HG03354 (cell line): ENCODE results near the gene CDC42EP1.
"Not testable (repeated sequence)": the region's sequence is repeated elsewhere in the genome, so short reads cannot be mapped to it uniquely, and the experiment has no call there.

Experiments used
- ATAC-seq: cut with Tn5 transposase; IDR thresholded peaks from one replicate; pipeline ENCODE4 v1.9.1; 2021; ENCODE audit warnings: mild to moderate bottlenecking; ENCODE audit not compliant: unreplicated experiment, poor library complexity, severe bottlenecking

The CDC42EP1 gene

GRCh38 chr22:37571258-37571991 lies 11.1 kb downstream of the CDC42EP1 start:
- no peak for ATAC-seq

DNA sequence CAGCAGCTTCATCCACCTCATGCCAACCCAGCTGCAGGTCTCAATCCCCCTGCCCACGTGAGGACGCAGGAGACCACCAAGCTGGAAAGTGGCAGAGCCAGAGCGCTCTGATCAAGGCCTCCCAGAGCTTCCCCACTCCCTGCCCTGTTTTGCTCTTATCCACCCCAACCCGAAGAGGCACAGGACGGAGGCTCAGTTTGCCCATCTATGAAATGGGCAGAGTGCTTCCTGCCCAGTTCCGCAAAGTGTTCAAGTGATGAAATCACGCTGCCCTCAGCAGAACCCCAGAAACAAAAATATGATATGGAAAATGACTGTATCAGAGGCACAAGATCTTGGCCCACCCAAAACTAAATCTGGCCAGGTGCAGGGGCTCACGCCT lies 11.7 kb downstream of the CDC42EP1 start:
- ATAC-seq: no peak

GRCh38 chr22:37575490-37576003 lies 15.3 kb downstream of the CDC42EP1 start:
- no peak for ATAC-seq

GRCh38 chr22:37578002-37578401 lies 17.7 kb downstream of the CDC42EP1 start:
- no peak for ATAC-seq

GRCh38 chr22:37581504-37581903 lies 21.2 kb downstream of the CDC42EP1 start:
- no peak for ATAC-seq

- ATAC-seq: no peak
These were observed 22.2 kb downstream of the CDC42EP1 start for GRCh38 chr22:37582526-37582925.

GRCh38 chr22:37588546-37589215 lies 28.4 kb downstream of the CDC42EP1 start:
- ATAC-seq: no peak

- ATAC-seq: no peak
These were observed 29.4 kb downstream of the CDC42EP1 start for GRCh38 chr22:37589636-37590035.

DNA sequence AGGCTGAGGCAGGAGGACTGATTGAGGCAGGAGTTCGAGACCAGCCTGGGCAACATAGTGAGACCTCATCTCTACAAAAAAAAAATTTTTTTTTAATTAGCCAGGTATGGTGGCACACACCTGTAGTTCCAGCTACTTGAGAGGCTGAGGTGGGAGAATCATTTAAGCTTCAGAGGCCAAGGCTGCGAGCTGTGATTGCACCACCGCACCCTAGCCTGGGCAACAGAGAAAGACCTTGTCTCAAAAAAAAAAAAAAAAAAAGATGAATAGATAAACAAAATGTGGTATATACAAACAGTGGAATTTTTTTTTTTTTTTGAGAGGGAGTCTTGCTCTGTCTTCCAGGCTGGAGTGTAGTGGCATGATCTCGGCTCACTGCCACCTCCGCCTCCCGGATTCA lies 30.8 kb downstream of the CDC42EP1 start:
- not testable (repeated sequence) for ATAC-seq

DNA sequence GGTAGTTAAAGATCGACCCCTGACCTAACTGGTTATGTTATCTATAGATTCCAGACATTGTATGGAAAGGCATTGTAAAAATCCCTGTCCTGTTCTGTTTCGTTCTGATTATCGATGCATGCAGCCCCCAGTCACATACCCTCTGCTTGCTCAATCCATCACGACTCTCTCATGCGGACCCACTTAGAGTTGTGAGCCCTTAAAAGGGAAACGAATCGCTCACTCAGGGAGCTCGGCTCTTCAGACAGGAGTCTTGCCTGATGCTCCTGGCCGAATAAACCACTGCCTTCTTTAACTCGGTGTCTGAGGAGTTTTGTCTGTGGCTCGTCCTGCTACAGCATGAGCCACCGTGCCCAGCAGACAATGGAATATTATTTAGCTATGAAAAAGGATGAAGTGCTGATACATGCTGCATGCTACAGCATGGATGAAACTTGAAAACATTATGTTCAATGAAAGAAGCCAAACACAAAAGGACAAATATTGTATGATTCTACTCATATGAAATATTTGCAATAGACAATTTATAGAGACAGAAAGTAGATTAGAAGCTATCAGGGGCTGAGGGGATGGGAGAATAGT lies 31.6 kb downstream of the CDC42EP1 start:
- no peak for ATAC-seq

GRCh38 chr22:37594237-37594636 lies 34.0 kb downstream of the CDC42EP1 start:
- ATAC-seq: no peak

DNA sequence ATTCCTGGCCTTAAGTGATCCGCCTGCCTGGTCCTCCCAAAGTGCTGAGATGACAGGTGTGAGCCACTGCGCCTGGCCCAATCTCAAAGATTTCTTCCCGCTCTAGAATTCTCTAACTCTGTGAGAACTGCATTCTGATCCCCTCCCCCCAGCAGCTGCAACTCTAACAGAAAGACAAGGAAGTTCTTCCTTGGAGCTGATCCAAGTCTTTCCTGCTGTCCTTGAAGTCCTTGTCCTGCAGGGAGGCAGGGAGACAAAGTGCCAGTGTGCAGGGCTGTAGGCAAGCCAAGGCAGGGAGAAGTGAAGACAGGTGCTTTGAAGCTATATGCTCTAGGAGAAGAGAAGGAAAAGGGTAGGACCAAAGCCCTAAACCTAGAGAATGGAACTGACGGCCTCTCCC lies 38.9 kb downstream of the CDC42EP1 start:
- no peak for ATAC-seq

GRCh38 chr22:37601203-37601539 lies 40.9 kb downstream of the CDC42EP1 start:
- ATAC-seq: no peak

GRCh38 chr22:37601540-37602442 lies 41.5 kb downstream of the CDC42EP1 start:
- no peak for ATAC-seq

- ATAC-seq: not testable (repeated sequence)
These were observed 42.4 kb downstream of the CDC42EP1 start for GRCh38 chr22:37602546-37603277.

GRCh38 chr22:37604074-37604473 lies 43.8 kb downstream of the CDC42EP1 start:
- ATAC-seq: no peak

- ATAC-seq: no peak
These were observed 44.6 kb downstream of the CDC42EP1 start for GRCh38 chr22:37604875-37605274.

DNA sequence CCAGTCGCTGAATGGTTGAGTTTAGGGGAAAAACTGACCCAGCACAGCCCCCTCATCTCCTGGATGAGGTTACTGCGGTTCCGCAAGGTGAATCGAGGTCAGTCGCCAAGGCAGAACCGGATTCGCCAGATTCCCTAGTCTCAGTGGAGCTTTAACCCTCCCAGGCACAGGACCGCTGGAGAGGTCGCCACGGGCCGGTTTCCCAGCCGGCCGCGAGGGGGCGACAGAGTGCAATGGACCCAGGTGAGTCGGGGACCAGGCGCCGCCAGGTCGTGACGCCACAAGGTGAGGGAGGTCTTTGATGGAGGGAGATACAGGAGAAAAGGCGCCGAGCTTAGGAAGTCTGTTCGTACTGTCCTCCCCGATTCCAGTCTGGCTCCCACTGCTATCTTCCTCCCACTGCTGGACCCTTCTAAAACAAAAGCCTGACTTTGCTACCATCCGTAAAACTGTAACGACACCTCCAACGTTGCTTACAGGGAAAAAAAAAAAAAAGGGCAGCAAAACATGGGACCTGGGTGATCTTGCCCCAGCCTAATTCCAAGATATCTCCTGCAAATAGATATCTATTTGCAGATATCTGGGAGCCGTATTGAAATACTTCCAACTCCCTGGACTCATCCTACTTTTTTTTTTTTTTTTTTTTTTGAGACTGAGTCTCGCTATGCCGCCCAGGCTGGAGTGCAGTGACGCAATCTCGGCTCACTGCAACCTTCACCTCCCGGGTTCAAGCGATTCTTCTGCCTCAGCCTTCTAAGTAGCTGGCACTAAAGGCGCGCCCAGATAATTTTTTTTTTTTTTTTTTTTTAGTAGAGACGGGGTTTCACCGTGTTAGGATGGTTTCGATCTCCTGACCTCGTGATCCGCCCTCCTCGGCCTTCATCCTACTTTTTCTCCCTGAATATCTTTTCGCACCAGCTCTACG lies 47.0 kb downstream of the CDC42EP1 start:
- no peak for ATAC-seq
